Neural cell (in vitro differentiated cells): ENCODE data around the gene ZC3H4.

ENCODE experiments used
- EP300 ChIP-seq: fragments of 450-650 bp; conservative IDR thresholded peaks from 2 replicates; pipeline ENCODE4 v1.6.1; 2014; ENCODE audit warnings: antibody characterized with exemption, mild to moderate bottlenecking, moderate library complexity; ENCODE audit not compliant: poor library complexity, severe bottlenecking
- EZH2 ChIP-seq: fragments of 200-600, 300-800 bp; shearing (Covaris generic), sonication (generic); IDR thresholded peaks from 2 replicates; pipeline ENCODE4 v1.6.1; 2014; ENCODE audit warnings: antibody characterized with exemption, low read length, borderline replicate concordance, mild to moderate bottlenecking; ENCODE audit not compliant: insufficient read depth, poor library complexity, severe bottlenecking
- MXI1 ChIP-seq: fragments of 450-650 bp; conservative IDR thresholded peaks from 2 replicates; pipeline ENCODE4 v1.6.1; 2014; ENCODE audit warnings: antibody characterized with exemption, mild to moderate bottlenecking; ENCODE audit not compliant: poor library complexity, severe bottlenecking
- POLR2AphosphoS5 ChIP-seq: IDR thresholded peaks from 2 replicates; pipeline ENCODE4 v1.6.1; 2012
- RAD21 ChIP-seq: fragments of 450-650 bp; conservative IDR thresholded peaks from 2 replicates; pipeline ENCODE4 v1.6.1; 2014; ENCODE audit warnings: antibody characterized with exemption, mild to moderate bottlenecking, moderate library complexity
- SMC3 ChIP-seq: fragments of 450-650 bp; conservative IDR thresholded peaks from 2 replicates; pipeline ENCODE4 v1.6.1; 2014; ENCODE audit warnings: antibody characterized with exemption, mild to moderate bottlenecking, moderate library complexity; ENCODE audit not compliant: poor library complexity
- TAF1 ChIP-seq: IDR thresholded peaks from 2 replicates; pipeline ENCODE4 v1.6.1; 2012; ENCODE audit warnings: low read depth
- TF ChIP-seq, protein P1 (sequence below): fragments of 450-650 bp; IDR thresholded peaks from 2 replicates; pipeline ENCODE4 v1.5.1; 2014; ENCODE audit warnings: antibody characterized with exemption, mild to moderate bottlenecking, moderate library complexity; ENCODE audit not compliant: poor library complexity, severe bottlenecking
- TF ChIP-seq, protein P2 (sequence below): IDR thresholded peaks from 2 replicates; pipeline ENCODE4 v1.6.1; 2012; ENCODE audit warnings: borderline replicate concordance

DNA sequence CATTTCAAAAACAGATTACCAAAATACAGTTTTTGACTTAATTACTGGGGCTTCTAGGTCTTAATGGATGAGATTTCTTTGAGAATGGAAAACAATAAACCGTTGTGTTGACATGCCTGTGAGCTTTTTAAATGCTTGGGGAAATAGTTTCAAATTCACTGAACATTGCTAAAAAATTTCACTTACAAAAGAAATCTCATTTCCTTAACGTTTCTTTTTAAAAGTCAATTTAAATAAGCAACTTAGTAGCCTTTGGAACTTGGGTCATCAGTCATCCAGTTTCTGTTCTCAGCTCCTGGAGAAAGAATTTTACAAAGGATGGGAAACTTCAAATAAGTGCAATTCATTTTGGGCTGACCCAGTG is 4.4 kb downstream of the ZC3H4 start:
- TF ChIP-seq EP300 (no peak), MXI1 (no peak), POLR2AphosphoS5 (no peak), SMC3 (no peak), EZH2 (no peak), TAF1 (no peak), RAD21 (no peak)
- TF ChIP-seq, protein P1, sequence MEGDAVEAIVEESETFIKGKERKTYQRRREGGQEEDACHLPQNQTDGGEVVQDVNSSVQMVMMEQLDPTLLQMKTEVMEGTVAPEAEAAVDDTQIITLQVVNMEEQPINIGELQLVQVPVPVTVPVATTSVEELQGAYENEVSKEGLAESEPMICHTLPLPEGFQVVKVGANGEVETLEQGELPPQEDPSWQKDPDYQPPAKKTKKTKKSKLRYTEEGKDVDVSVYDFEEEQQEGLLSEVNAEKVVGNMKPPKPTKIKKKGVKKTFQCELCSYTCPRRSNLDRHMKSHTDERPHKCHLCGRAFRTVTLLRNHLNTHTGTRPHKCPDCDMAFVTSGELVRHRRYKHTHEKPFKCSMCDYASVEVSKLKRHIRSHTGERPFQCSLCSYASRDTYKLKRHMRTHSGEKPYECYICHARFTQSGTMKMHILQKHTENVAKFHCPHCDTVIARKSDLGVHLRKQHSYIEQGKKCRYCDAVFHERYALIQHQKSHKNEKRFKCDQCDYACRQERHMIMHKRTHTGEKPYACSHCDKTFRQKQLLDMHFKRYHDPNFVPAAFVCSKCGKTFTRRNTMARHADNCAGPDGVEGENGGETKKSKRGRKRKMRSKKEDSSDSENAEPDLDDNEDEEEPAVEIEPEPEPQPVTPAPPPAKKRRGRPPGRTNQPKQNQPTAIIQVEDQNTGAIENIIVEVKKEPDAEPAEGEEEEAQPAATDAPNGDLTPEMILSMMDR: no peak
- TF ChIP-seq, protein P2, sequence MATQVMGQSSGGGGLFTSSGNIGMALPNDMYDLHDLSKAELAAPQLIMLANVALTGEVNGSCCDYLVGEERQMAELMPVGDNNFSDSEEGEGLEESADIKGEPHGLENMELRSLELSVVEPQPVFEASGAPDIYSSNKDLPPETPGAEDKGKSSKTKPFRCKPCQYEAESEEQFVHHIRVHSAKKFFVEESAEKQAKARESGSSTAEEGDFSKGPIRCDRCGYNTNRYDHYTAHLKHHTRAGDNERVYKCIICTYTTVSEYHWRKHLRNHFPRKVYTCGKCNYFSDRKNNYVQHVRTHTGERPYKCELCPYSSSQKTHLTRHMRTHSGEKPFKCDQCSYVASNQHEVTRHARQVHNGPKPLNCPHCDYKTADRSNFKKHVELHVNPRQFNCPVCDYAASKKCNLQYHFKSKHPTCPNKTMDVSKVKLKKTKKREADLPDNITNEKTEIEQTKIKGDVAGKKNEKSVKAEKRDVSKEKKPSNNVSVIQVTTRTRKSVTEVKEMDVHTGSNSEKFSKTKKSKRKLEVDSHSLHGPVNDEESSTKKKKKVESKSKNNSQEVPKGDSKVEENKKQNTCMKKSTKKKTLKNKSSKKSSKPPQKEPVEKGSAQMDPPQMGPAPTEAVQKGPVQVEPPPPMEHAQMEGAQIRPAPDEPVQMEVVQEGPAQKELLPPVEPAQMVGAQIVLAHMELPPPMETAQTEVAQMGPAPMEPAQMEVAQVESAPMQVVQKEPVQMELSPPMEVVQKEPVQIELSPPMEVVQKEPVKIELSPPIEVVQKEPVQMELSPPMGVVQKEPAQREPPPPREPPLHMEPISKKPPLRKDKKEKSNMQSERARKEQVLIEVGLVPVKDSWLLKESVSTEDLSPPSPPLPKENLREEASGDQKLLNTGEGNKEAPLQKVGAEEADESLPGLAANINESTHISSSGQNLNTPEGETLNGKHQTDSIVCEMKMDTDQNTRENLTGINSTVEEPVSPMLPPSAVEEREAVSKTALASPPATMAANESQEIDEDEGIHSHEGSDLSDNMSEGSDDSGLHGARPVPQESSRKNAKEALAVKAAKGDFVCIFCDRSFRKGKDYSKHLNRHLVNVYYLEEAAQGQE: no peak
